ENCODE results near the gene MMP3.

DNA sequence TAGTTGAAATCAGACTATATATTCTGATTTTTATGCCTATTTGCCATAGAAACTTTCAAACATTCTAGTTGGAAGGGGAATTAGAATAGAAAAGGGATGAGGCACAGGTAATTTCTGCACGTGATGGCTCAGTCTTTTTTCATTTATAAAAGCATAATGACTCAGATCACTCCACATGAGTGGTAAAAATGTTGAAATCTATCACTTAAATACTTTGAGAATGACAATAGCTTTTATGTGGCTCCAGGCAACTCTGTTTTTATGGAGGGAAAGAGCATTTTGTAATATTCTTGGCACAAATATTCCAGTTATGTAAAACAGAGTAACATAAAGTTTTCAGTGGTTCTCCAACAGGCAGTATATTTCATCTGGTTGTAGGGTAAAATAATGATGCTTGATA is 5.9 kb upstream of the MMP3 start:
- TF ChIP-seq POLR2A (IDR thresholded peaks at IDR 0.05; ENCODE audit: low read depth, low read length) = no peak
- TF ChIP-seq, protein P1, sequence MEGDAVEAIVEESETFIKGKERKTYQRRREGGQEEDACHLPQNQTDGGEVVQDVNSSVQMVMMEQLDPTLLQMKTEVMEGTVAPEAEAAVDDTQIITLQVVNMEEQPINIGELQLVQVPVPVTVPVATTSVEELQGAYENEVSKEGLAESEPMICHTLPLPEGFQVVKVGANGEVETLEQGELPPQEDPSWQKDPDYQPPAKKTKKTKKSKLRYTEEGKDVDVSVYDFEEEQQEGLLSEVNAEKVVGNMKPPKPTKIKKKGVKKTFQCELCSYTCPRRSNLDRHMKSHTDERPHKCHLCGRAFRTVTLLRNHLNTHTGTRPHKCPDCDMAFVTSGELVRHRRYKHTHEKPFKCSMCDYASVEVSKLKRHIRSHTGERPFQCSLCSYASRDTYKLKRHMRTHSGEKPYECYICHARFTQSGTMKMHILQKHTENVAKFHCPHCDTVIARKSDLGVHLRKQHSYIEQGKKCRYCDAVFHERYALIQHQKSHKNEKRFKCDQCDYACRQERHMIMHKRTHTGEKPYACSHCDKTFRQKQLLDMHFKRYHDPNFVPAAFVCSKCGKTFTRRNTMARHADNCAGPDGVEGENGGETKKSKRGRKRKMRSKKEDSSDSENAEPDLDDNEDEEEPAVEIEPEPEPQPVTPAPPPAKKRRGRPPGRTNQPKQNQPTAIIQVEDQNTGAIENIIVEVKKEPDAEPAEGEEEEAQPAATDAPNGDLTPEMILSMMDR (IDR thresholded peaks at IDR 0.05; ENCODE audit: extremely low read depth in 1 of 2, insufficient read depth in 1 of 2, low read depth in 1 of 2, low read length in 2 of 2) = no peak
- TF ChIP-seq EZH2 (IDR thresholded peaks at IDR 0.05; ENCODE audit: borderline replicate concordance, low read depth, low read length, severe bottlenecking) = no peak
- no peak for TF ChIP-seq FOS (IDR thresholded peaks at IDR 0.05; ENCODE audit: borderline replicate concordance, insufficient read depth, low read length)
- no peak for TF ChIP-seq POLR2AphosphoS5 (IDR thresholded peaks at IDR 0.05; ENCODE audit: insufficient read depth, low read depth, low read length)
- no peak for TF ChIP-seq MYC (IDR thresholded peaks at IDR 0.05; ENCODE audit: low read depth, low read length)
